Measurements from ENCODE around the gene SP100.
"Not testable (repeated sequence)": the region's sequence is repeated elsewhere in the genome, so short reads cannot be mapped to it uniquely, and the experiment has no call there.

The SP100 gene

DNA sequence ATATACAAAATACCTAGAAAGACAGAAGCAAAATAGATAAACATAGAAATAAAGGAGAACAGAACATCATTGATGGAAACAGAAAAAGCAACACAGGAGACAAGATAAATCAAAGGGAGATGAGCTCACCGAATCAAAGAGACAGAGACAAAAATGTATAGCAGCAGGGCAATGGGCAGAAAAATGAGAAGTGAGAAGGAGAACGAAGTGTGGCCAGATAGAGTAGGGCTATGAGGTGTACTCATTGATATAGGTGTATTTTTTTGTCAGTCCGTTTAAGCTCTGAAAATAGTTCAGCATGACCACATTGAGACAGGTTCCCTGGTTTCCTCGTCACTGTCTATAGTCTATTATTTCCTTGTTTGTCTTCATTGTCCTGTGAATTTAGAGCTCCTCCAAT lies 55.1 kb downstream of the SP100 start:
- DNase-seq: no peak

DNA sequence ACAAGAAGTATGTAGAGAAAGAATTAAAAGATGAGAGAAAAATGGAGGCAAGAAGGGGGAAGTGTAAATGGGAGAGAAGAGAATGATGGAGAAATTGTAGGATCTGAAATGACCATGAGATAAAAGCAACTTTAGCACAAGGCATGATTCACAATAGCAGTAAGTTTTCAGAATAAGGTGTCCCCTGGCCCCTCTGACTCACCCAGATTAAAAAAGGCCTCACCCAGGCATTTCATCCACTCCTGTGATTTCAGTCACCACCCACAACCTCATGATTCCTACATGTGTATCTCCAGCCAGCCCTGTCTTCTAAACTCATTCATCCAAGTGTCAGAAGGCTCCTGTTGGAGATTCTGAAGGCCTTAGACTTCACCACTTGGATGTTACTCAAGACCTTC lies 56.6 kb downstream of the SP100 start:
- DNase-seq: no peak

DNA sequence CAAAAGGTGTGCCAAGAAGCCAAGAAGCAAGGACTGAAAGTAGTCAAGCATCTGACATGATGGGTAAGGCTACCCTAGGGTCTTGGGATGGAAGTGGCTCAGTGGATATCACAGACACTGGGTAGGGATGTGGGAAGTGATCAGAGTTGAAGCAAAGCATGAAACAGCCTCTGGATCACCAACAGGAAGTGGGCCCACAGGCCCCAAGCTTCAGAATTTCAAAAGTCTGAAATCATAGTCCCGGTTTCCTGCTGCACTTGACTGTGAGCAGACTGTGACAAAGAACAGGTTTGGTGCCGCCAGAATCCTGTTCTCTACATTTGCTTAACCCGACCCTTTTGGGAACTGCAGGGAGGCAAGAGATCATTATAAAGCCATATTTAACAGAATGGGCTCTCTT lies 57.4 kb downstream of the SP100 start:
- DNase-seq: peak in 1 of 2 donors; percentile 11

DNA sequence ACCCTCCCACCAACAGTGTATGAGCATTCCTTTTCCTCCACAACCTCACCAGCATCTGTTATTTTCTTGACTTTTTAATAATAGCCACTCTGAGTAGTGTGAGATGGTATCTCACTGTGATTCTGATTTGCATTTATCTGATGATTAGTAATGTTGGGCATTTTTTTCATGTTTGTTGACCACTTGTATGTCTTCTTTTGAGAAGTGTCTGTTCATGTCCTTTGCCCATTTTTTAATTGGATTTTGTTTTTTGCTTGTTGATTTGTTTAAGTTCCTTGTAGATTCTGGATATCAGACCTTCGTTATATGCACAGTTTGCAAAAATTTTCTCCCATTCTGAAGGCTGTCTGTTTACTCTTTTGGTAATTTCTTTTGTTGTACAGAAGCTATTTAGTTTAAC lies 59.1 kb downstream of the SP100 start:
- DNase-seq: no peak

DNA sequence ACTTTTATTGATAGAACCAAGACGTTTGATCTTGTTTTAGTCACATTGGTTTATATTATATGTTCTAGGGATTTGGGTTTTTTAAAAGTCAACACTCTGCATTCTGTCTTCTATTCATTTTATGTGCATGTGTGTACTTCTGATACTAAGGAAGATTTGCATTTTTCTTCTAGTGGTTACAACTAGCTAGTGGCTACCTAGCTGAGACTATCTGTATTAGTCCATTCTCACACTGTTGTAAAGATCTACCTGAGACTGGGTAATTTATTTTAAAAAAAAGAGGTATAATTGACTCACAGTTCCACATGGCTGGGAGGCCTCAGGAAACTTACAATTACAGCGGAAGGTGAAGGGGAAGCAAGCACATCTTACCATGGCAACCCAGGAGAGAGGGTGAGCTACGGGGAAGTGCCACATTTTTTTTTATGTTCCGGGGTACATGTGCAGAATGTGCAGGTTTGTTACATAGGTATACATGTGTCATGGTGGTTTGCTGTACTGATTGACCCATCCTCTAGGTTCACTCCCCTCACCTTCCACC lies 69.9 kb downstream of the SP100 start:
- no peak for DNase-seq

DNA sequence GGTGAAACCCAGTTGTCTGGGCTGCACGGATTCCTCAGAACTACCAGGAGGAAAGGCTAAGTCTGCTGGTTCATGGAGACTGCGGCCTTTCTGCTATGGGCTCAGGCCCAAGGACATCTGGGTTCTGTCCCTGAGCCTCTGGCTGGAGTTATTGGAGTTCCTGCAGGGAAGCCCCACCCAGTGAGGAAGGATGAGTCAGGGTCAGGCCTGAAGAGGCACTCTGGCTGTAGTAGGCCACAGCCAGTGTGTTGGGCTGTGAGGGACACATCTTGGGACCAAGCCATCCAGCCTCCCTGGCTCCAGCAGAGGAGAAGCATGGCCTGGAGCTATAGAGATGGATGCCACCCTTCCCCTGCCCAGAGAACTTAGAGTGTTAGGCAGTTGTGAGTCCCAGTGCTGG lies 75.2 kb downstream of the SP100 start:
- DNase-seq: not testable (repeated sequence)

DNA sequence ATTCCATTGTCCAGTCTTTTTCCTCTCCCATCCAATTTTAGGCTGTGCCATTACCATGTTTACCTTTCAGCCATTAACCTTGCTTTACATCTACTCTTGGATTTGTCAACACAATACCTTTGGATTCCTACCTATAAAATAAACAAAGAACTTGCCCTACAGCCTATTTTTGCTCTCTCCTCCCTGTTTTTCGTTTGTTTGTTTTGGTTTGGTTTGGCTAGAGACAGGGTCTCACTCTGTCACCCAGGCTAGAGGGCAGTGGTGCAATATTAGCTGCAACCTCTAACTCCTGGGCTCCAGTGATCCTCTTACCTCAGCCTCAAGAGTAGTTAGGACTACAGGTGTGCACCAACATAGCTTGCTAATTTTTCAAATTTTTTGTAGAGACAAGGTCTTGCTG lies 76.1 kb downstream of the SP100 start:
- no peak for DNase-seq

DNA sequence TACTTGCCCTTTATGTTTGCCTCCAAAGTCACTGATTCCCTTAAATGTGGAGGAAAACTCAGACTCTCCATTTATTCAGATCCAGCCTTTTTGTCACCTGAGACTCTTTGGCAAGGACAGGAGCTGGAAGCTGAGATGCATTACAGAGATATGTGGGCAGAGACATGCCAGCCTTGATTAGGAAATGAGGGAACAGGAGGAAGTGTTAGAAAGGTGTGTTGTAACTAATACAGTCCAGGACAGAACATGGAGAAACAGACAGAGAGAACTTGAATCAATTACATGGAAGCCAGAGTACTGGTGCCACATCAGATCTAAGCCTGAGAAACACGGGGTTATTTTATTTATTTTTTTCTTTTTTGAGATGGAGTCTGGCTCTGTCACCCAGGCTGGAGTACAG lies 79.0 kb downstream of the SP100 start:
- no peak for DNase-seq

DNA sequence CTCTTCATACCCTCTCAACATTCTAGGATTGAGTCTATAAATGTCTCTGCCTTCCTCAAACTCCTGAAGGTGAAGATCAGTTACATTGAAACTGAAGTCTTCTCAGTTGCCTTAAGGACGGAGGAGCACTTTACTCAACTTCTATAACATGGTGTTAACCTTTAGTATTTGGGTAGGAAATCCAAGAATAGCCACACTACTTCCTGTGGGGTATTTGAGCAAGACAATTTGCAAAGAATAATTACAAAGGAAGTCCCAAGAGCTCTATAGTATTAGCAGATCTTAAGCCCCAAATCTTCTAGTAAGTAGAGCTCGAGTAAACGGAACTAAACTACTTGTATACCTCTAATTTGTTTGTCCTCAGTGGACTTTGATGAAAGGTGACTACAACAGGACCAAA lies 80.9 kb downstream of the SP100 start:
- peak in 1 of 2 donors; percentile 10 for DNase-seq

DNA sequence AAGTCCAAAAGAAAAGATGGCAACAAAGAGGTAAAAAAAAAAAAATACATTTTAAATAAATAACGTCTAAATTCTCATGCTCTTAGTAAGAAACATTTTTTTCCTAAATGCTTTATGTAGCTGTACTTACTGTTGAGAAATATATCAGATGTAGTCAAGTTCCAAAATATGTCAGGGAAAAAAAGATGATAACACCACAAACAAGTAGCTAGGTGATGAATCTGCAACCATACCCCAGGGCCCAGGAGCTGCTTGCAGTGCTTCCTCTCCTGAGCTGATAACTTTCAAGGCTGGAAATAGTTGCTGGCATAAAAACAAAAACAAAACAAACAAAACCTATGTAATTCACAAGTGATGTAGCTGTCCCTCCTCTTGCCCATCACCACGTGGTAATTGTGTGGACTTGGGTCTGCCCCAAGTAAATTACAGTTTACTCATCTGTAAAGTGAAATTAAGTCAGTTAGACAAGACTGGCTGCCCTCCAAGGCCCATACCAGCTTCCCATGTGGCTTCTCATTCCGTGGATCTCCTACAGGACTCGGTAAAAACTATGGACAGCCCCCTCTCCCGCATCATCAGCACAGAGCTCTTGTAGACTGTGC lies 82.6 kb downstream of the SP100 start:
- no peak for DNase-seq

DNA sequence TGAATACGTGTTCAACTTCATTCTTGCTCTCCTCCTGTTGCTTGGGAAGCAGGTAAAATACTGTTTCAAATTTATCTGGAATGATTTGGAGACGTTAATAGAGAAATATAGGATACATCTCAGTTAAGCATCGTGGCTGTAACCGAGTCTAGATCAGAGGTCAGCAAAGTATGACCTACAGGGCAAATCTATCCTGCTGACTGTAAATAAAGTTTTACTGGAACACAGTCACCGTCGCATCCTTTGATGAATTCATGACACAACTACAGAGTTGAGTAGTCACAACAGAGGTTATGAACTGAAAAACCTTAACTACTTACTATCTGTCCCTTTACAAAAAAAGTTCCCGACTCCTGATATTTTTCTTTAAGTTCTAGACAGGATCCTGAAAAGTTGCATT lies 86.6 kb downstream of the SP100 start:
- no peak for DNase-seq

DNA sequence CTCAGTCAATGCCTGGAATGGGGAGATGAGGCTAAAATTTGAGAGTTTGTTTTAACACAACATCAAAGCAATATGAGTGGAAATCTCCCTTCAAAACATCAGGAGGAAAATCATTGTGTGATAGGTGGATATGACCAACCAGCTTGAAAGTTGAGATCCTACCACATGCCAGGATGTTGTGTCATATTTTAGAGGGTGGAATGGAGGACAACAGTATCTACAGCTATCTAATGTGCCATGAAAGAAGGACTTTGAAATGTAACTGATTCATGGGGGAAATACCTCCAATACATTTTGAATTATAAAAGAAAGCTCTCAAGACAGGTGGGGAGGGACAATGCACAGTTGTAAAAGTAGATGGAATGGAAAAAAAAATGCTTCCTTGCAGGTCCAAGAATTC lies 87.8 kb downstream of the SP100 start:
- DNase-seq: no peak

DNA sequence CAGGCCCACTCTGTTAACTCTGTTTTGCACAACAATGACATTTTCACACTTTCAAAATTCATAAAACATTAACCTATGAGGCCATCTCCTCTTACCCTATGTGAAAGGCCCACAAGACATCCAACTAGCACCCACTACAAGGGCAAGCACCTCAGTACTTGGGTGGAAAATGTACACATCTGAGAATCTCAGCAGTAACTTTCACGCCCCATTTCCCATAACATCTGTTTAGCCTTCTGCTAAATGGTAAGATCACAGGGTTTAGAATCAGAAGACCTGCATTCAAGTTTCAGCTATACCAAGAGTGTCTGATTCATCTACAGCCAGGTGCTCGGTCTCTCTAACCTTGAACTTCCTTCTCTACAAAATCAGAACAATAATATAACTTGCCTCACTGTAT lies 89.2 kb downstream of the SP100 start:
- DNase-seq: no peak

DNA sequence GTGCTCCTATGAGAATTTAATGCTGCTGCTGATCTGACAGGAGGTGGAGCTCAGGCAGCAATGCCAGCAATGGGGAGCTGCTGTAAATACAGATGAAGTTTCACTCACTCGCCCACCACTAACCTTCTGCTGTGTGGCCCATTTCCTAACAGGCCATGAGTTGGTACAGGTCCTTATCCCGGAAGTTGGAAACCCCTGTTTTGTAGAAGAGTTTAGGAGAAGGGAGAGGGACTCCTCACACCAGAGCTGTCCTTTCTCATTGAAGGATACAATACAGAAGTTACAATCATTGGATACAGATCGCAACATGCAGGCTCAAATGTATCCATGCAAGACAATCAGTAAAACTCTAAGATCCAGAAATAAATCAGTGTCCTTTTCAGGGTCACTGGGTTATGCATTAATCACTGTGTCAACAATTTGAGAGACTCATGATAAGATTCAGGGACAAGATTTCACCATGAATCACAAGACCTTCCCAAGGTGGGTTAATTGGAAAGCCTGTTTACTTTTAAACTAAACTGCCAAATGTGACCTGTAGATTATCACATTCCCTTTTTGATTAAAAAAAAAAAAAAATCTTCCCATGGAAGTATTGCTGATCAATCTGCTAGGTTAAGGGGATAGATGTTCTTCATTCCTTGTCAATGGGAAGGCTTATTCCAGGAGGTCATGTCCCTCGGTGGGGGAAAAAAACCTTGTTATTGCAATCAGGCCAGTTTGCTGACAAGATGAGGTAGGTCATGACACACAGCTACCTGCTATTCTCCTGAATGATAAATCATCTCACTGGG lies 97.2 kb downstream of the SP100 start:
- DNase-seq: no peak

DNA sequence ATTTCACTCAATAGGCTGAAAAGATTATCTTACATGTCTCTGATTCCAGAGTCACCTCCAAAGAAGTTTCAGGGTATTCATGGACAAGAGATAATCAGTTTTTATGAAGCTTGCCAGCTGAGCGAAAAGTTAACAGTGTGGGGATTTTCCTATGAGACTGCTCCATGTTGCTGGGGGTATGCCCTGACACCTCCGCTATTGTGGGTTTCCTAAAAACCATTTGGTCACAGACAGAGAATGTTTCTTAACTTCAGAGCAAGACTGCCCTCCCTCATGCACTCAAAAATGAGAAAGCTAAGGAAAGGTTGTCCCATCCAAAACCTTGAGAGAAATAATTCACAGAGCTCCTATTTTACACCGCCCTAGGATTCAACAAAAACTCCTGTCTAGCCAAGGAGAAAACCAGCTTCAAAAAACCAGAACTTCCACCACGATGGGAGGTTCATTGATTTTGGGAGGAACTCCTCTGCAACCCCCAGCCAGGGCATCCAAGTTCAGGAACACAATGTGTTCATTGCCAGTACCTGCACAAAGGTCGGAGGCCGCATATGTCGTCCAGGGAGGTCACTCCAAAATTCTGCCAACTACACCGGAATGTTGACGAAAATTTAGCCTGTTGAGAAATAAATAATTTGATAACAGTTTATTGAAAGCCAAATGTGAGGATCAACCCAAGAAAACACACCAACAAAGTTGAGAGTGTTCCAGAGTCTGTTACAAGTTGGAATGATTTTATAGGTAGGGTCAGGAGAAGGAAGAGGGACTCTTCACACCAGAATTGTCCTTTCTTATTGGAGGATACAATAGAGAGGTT lies 104.3 kb downstream of the SP100 start:
- no peak for DNase-seq

DNA sequence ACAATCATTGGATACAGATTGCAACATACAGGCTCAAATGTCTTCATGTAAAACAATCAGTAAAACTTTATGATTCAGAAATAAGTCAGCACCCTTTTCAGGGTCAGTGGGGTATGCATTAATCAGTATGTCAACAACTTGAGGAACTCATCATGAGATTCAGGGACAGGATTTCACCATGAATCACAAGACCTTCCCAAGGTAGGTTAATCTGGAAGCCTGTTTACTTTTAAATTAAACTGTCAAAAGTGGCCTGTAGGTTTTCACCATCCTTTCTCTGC lies 104.8 kb downstream of the SP100 start:
- no peak for DNase-seq

DNA sequence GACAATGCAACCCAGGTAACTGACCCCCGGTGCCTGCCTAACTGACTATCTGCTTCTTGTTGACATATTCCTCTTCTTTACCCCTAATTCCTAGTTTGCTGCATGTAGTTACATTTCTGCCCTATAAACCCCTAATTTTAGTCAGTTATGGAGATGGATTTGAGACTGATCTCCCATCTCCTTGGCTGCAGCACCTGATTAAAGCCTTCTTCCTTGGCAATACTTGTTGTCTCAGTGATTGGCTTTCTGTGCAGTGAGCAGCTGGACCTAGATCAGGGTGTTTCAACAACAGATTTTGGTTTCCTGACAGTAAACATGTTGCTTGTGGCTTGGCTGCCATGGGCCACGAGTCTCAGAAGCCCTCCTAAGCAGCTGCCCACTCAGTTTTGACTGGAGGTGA lies 105.4 kb downstream of the SP100 start:
- DNase-seq: no peak

DNA sequence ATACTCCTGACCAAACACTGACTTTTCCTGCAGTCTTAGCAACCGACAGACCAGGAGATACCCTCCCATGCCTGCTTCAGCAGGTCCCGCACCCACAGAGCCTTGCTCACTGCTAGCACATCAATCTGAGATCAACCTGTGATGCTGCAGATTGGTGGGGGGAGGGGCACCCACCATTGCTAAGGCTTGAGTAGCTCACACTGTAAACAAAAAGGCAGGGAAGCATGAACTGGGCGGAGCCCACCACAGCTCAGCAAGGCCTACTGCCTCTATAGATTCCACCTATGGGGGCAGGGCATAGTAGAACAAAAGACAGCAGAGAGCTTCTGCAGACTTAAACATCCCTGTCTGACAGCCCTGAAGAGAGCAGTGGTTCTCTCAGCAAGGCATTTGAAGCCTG lies 109.7 kb downstream of the SP100 start:
- peak in 1 of 2 donors; percentile 20 for DNase-seq

DNA sequence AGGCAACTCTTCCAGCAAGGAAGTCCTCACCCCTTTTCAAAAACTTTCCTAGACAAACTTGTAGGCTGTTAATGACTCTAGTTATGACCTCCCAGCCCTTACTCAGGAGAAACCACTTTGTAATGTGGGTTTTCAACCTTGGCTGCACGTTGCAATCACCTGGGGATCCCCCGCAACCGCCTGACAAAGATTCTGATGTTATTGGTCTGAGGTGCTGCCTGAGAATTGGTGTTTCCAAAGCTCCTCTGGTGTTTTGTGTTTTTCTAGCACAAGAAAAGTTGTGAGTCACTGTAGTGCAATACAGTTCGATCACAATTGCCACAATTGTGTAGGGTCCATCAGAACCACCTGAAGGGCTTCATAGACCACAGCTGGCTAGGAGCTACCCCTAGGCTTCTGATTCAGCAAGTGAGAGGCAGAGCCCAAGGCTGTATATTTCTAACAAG lies 121.6 kb downstream of the SP100 start:
- DNase-seq: no peak

DNA sequence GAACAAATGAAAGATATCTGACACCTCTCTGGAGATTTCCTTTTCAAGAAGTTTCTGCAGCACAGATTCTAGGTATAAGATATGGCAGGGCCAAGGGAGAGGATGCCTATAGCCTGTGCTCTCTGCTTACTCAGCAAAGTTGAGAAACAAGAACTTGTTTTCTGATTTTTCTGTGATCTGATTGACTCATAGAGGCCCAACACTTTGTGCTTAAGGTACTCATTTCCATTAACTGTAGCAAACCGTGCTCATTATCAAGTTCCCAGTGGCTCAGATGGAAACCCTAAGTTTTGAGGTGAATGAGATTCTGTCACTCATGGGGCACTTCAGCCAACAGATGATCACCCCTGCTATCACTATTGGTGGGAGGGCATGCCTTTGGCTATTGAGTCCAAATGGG lies 124.3 kb downstream of the SP100 start:
- no peak for DNase-seq

DNA sequence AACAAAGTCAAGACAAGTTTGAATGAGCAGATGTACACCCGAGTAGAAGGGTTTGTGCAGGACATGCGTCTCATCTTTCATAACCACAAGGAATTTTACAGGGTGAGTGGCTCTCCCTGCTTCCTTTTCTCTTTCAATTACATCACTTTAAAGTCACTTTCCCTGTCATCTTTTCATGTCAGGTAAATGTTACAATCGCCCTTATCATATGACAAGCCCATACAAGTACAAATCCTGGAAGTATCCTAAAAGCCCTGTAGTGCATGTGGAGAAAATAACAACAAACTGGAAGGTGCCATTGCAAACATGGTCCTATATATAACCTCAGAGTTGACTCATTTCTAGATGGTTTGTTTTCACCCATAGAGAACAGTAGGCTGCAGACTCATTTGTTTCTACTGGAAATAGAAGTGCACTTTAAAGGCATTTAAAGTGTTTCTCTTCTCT lies 126.0 kb downstream of the SP100 start:
- no peak for DNase-seq

DNA sequence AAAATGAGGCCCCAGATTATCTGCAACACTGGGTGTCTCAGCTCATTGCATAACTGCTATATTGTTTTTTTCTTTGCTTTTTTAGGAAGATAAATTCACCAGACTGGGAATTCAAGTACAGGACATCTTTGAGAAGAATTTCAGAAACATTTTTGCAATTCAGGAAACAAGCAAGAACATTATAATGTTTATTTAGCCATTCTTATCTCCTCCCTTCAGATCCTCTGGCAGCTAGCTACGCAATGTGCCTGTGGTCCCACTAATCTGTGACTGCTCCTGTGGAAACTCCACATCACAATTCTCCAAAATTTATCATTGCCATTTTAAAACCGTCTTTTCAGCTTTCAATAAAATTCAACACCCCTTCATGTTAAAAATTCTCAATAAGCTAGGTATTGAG lies 126.8 kb downstream of the SP100 start:
- no peak for DNase-seq

DNA sequence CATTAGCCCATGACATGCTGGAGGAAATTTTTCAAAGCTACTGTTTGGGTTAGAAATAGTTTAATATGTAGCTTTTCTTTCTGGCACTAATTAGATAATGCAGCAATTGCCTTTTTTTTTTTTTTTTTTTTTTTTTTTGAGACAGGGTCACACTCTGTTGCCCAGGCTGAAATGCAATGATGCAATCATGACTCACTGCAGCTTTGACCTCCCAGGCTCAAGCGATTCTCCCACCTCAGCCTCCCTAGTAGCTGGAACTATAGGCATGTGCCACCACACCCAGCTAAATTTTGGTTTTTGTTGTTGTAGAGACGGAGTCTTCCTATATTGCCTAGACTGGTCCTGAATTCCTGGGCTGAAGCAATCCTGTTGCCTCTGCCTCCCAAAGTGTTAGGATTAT lies 136.2 kb downstream of the SP100 start:
- no peak for DNase-seq

DNA sequence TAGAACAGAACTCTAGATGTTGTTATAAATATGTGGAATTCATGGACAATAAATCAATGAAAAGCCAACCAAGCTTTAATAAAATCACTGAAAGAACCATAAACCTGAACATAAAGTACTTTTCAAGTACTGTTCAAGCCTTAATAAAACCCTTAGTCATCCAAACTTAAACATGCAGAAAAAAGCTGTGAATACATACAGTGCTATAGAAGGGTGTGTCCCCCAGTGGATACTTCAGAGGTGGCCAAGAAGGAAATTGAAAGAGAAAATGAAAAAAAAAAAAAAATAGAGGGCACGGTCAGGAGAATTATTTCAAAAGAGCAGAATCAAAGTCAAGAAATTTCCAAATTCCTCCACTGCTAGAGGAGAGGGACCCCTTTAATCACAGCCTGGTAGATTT lies 141.1 kb downstream of the SP100 start:
- no peak for DNase-seq
